ENCODE measurements around the gene ARID1B. TPM values are rescaled to one million over a fixed set of nuclear protein-coding genes. Genes with fewer than 3 reads are reported as not detected.

The ARID1B gene
- total RNA-seq, 1 donor from 2014 or later = 248 TPM

DNA sequence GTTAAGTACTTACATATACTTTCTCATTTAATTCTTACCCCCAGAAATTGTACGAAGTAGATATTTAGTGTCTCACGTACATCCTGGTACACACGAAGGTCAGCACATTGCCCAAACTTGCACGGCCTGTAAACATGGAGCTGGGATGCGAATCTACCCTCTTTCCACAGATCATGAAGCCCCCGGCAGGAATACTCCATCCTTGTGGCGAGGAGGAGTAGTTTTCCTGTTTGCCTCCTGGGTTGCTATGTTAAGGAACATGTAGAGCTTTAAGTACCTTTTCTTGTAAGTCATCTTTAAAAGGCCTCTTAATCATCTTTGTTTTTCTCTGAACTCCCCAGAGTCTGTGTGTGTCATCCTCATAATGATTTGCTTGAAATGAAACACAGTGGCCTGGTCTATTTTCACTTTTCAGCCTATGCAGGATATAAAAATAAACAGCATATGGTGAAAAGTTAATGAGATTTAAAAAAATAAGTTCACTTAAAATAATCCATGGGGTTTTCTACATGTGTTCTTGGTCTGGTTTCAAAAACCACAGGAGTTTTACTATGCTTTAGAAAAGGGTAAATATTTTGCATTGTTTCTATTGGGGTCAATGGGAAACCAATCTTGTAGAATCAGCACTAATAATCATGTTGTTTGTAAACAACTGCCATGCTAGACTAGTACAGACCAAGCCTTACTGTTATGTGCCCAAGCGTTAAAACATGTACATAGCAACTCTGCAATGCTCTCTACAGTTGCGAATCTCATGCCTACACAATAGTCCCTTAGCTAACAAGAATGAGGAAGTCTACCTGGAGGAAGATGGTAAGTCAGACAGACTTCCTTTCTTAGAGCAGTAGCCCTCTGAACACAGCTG lies 9.3 kb upstream of the ARID1B start:
- H3K4me1 Mint-ChIP-seq = peaks cover 28% of the 10 kb centered on the region
- peak overlapping the region; percentile 30 for H3K4me3 Mint-ChIP-seq
- POLR2A ChIA-PET = interaction anchor here (0.6 to 3.4 kb wide), 13 partner anchors 9 to 360 kb away, joined by 3 to 17 read pairs (median 7); partner anchors contain the start of gene ARID1B
- H3K36me3 Mint-ChIP-seq (ENCODE audit: low read depth) = no peaks in the 10 kb centered on the region
- H3K27ac Mint-ChIP-seq = peak overlapping the region; percentile 84
- no peaks in the 10 kb centered on the region for H3K9me3 Mint-ChIP-seq
- intact Hi-C loops (cut with micrococcal nuclease) = loop anchor here (1.0 to 2.0 kb wide), 3 partner anchors 10 to 35 kb away; no protein-coding TSS in a partner anchor
- CTCF ChIA-PET = interaction anchor here (1.2 kb wide), 2 partner anchors 11 to 47 kb away, joined by 3 read pairs; no protein-coding TSS in a partner anchor
- ATAC-seq (ENCODE audit: low read depth) (peak; percentile 91), DNase-seq (no peak)
- H3K27me3 Mint-ChIP-seq = no peaks in the 10 kb centered on the region
- TF ChIP-seq, protein P1, sequence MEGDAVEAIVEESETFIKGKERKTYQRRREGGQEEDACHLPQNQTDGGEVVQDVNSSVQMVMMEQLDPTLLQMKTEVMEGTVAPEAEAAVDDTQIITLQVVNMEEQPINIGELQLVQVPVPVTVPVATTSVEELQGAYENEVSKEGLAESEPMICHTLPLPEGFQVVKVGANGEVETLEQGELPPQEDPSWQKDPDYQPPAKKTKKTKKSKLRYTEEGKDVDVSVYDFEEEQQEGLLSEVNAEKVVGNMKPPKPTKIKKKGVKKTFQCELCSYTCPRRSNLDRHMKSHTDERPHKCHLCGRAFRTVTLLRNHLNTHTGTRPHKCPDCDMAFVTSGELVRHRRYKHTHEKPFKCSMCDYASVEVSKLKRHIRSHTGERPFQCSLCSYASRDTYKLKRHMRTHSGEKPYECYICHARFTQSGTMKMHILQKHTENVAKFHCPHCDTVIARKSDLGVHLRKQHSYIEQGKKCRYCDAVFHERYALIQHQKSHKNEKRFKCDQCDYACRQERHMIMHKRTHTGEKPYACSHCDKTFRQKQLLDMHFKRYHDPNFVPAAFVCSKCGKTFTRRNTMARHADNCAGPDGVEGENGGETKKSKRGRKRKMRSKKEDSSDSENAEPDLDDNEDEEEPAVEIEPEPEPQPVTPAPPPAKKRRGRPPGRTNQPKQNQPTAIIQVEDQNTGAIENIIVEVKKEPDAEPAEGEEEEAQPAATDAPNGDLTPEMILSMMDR (IDR thresholded peaks at IDR 0.05) = no peak

DNA sequence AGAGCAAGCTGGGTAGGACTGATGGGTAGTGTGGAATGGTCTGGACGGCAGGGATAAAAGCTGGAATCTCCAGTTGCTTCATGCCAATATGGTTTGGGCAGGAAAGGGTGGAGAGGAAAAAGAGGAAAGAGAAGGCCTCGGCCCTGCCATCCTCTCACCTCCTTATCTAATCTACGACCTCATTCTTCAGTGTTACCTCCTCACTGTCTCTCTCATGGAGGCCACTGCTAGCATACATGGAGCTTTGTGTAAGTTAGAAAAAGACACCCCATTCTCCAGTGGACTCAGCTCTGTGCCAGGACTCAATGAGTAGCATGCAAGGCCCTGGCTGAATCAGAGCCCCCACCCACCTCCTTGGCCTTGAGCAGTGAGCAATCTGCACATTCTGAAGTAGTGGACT lies 6.1 kb upstream of the ARID1B start:
- ATAC-seq (ENCODE audit: low read depth) (no peak), DNase-seq (no peak)
- intact Hi-C loops (cut with micrococcal nuclease) = loop anchor here (10.0 kb wide), 1 partner anchor 376 kb away; no protein-coding TSS in a partner anchor
- CTCF ChIA-PET = no interaction called here
- Mint-ChIP-seq H3K36me3 (ENCODE audit: low read depth) (no peaks in the 10 kb centered on the region), H3K4me3 (no peak overlapping the region), H3K4me1 (peaks cover 57% of the 10 kb centered on the region), H3K27ac (no peak overlapping the region), H3K27me3 (no peaks in the 10 kb centered on the region), H3K9me3 (no peaks in the 10 kb centered on the region)
- TF ChIP-seq, protein P1 (IDR thresholded peaks at IDR 0.05) = no peak
- POLR2A ChIA-PET = interaction anchor here (0.5 to 1.0 kb wide), 3 partner anchors 50 to 247 kb away, joined by 3 to 4 read pairs (median 3); no protein-coding TSS in a partner anchor

DNA sequence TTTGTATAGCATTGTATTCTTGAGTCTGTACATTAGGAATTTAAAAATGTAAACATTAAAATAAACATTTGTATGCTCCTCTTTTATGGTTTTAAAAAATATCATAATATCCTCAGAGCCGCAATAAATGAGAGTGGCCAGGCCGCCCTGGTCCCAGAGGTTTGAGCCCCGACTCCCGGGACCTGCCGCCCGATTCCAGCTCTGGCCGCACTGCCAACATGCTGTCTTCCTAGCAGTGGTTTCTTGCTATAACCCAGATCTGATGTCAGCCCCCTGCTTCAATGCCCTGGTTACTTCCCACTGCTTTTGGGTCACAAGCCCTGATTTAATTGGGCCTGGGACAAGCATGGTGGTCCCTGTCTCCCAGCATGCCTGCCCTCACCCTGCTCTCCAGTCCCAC lies 5.4 kb upstream of the ARID1B start:
- no peaks in the 10 kb centered on the region for H3K27me3 Mint-ChIP-seq
- POLR2A ChIA-PET = interaction anchor here (0.5 kb wide), 1 partner anchor 246 kb away, joined by 3 read pairs; no protein-coding TSS in a partner anchor
- H3K27ac Mint-ChIP-seq = no peak overlapping the region
- H3K9me3 Mint-ChIP-seq = no peaks in the 10 kb centered on the region
- CTCF ChIA-PET = no interaction called here
- ATAC-seq (ENCODE audit: low read depth) = no peak
- intact Hi-C loops (cut with micrococcal nuclease) = loop anchor here (10.0 kb wide), 1 partner anchor 377 kb away; no protein-coding TSS in a partner anchor
- DNase-seq = no peak
- H3K4me1 Mint-ChIP-seq = peaks cover 62% of the 10 kb centered on the region
- no peaks in the 10 kb centered on the region for H3K36me3 Mint-ChIP-seq (ENCODE audit: low read depth)
- H3K4me3 Mint-ChIP-seq = no peak overlapping the region
- TF ChIP-seq, protein P1 (IDR thresholded peaks at IDR 0.05) = no peak

DNA sequence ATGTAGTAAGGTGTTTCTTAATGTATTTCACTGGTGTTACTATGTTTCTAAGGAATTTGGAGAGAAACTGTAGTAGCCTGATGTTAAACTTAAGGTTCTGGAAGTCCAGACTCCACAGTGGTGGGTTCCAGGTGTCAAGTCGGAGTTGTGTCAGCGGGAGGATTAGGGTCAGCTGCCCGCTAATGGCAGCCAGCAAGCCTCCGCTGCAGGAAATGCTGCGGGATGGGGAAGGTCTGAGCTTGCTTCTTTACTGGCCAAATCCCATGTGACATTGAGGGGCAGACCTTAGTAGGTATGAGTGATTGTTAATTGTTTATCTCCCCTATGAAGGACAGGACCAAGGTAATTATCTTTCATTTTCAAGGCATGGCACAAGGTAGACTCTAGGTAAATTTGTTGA lies 3.7 kb upstream of the ARID1B start:
- no peaks in the 10 kb centered on the region for H3K27me3 Mint-ChIP-seq
- intact Hi-C loops (cut with micrococcal nuclease) = loop anchor here (10.0 kb wide), 1 partner anchor 379 kb away; no protein-coding TSS in a partner anchor
- H3K4me1 Mint-ChIP-seq = peaks cover 47% of the 10 kb centered on the region
- DNase-seq = no peak
- no peaks in the 10 kb centered on the region for H3K9me3 Mint-ChIP-seq
- TF ChIP-seq, protein P1 (IDR thresholded peaks at IDR 0.05) = no peak
- POLR2A ChIA-PET = interaction anchor here (1.5 kb wide), 1 partner anchor 82 kb away, joined by 4 read pairs; no protein-coding TSS in a partner anchor
- H3K36me3 Mint-ChIP-seq (ENCODE audit: low read depth) = peaks cover 2% of the 10 kb centered on the region
- CTCF ChIA-PET = no interaction called here
- H3K27ac Mint-ChIP-seq = no peak overlapping the region
- no peak for ATAC-seq (ENCODE audit: low read depth)
- no peak overlapping the region for H3K4me3 Mint-ChIP-seq
